ENCODE measurements around the gene CACNG4. TPM values are rescaled to one million over a fixed set of nuclear protein-coding genes. Genes with fewer than 3 reads are reported as not detected.

CACNG4 gene
- total and polyA plus RNA-seq, 4 donors, result 2.3 to 9.4 (median 4.1) TPM

DNA sequence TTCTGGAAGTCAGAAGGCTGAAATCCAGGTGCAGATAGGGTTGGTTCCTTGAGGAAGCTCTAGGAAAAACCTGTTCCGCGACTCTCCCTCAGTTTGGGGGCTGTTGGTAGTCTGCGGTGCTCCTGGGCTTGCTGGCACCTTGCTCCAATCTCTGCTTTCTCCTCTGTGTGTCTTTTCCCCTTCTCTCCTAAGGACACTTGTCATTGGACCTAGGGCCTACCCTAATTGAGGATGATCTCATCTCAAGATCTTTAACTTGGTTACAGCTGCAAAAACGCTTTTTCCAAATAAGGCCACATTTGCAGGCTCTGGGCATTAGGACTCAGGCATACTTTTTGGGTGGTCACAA, 12.9 kb upstream of the CACNG4 start:
- H3K4me1 ChIP-seq (ENCODE audit: control insufficient read depth in 5 of 5, insufficient read depth in 5 of 5, low read length in 5 of 5), result peaks cover 0 to 4% (median 0%) of the 10 kb centered on the region in 5 donors
- 71 to 82% methylated on average over 4 of the region's 4 CpGs for WGBS, 2 donors
- ATAC-seq (ENCODE audit: insufficient read depth, low FRiP score) (no peak), DNase-seq (peak; percentile 29 to 63 (median 30))
- peaks cover 0 to 2% (median 0%) of the 10 kb centered on the region in 4 donors for H3K9me3 ChIP-seq (ENCODE audit: control insufficient read depth in 4 of 4, insufficient read depth in 3 of 4, low read length in 3 of 4)
- no peaks in the 10 kb centered on the region for H3K36me3 ChIP-seq (ENCODE audit: control insufficient read depth in 4 of 4, insufficient read depth in 4 of 4, low read length in 4 of 4)
- no peak overlapping the region for H3K4me3 ChIP-seq
- TF ChIP-seq, protein P1, sequence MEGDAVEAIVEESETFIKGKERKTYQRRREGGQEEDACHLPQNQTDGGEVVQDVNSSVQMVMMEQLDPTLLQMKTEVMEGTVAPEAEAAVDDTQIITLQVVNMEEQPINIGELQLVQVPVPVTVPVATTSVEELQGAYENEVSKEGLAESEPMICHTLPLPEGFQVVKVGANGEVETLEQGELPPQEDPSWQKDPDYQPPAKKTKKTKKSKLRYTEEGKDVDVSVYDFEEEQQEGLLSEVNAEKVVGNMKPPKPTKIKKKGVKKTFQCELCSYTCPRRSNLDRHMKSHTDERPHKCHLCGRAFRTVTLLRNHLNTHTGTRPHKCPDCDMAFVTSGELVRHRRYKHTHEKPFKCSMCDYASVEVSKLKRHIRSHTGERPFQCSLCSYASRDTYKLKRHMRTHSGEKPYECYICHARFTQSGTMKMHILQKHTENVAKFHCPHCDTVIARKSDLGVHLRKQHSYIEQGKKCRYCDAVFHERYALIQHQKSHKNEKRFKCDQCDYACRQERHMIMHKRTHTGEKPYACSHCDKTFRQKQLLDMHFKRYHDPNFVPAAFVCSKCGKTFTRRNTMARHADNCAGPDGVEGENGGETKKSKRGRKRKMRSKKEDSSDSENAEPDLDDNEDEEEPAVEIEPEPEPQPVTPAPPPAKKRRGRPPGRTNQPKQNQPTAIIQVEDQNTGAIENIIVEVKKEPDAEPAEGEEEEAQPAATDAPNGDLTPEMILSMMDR (IDR thresholded peaks at IDR 0.05; ENCODE audit: control extremely low read depth, extremely low read depth), result no peak
- H3K27me3 ChIP-seq (ENCODE audit: control insufficient read depth in 3 of 3, insufficient read depth in 3 of 3, low read length in 2 of 3), result no peaks in the 10 kb centered on the region
- no peak overlapping the region for H3K27ac ChIP-seq (ENCODE audit: low read depth in 1 of 2, low read length in 1 of 2)
- H3K9ac ChIP-seq (ENCODE audit: insufficient read depth in 1 of 2, low read length in 2 of 2), result no peak overlapping the region

DNA sequence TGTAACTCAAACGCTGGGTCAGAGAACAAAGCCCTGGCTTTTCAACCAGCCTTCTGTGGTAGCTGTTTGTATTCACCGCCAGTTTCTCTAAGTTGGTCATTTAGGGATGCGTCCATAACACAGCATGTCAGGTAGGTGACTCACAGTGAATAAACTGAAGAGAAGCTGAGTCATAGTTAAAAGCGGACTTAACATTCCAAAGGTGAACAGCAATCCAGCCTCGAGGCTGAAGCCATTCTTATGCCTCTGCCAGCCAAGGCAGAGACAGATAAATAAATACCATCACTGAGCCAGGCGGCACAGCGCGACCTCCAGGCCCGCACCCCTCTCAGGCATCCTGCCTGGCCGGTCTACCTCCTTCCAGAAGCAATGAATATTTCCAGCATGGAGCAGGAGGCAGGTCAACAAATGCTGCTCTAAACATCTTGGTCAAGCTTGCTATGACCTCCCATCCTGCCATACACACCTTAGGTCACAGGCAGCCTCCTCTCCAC, 12.4 kb upstream of the CACNG4 start:
- peak overlapping the region; percentile 45 to 73 for H3K27ac ChIP-seq (ENCODE audit: low read depth in 1 of 2, low read length in 1 of 2)
- peaks cover 0 to 2% (median 0%) of the 10 kb centered on the region in 4 donors for H3K9me3 ChIP-seq (ENCODE audit: control insufficient read depth in 4 of 4, insufficient read depth in 3 of 4, low read length in 3 of 4)
- ATAC-seq (ENCODE audit: insufficient read depth, low FRiP score), result peak; percentile 51
- no peaks in the 10 kb centered on the region for H3K27me3 ChIP-seq (ENCODE audit: control insufficient read depth in 3 of 3, insufficient read depth in 3 of 3, low read length in 2 of 3)
- no peak overlapping the region for H3K4me3 ChIP-seq
- no peak overlapping the region for H3K9ac ChIP-seq (ENCODE audit: insufficient read depth in 1 of 2, low read length in 2 of 2)
- TF ChIP-seq, protein P1 (IDR thresholded peaks at IDR 0.05; ENCODE audit: control extremely low read depth, extremely low read depth), result no peak
- no peaks in the 10 kb centered on the region for H3K36me3 ChIP-seq (ENCODE audit: control insufficient read depth in 4 of 4, insufficient read depth in 4 of 4, low read length in 4 of 4)
- peaks cover 0 to 4% (median 0%) of the 10 kb centered on the region in 5 donors for H3K4me1 ChIP-seq (ENCODE audit: control insufficient read depth in 5 of 5, insufficient read depth in 5 of 5, low read length in 5 of 5)
- 62 to 80% methylated on average over 10 of the region's 10 CpGs for WGBS, 2 donors
- DNase-seq, result peak; percentile 29 to 54 (median 52)

DNA sequence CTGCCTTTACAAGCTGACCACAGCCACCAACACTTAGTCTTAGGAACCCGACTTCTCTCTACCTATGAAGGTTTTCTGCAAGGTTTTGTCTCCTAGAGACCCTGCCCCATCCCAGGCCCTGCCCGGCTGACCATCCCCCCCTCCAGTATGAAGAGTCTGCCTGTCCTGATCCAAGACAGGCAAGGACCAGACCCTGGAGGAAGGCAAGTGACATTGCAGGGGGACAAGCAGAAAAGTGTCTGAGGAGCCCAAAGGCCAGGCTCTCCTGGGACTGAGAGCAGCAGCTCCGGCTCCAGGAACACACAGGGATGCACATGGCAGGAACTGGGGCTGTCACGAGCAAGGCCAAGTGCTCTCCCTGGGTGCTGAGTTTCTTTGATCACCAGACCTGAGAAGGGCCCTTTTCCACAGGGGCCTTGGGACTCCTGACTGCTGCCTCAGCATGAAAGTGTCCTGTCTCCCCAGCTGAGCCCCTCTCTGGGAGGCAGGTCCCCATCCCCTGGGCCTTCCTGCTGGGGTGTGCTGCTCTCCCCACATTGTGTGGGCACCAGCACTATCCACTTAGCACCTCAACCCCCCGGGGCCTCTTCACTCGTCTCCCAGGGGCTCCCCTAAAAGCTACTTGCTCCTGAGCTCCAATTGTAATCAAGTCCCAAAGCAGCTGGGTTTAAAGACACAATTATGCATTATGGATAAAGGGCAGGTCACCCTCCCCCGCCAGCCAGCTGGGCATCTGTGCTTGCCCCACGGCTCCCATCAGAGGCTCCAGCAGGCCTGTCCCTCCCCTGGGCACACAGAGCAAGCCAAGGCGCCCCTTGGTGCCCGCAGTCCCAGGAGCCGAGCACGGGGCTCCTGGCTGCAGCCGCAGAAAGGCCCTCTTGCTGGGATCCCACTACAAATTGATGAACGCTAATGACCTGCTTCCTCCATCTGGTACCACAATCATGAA, 11.6 kb upstream of the CACNG4 start:
- no peak overlapping the region for H3K4me3 ChIP-seq
- no peaks in the 10 kb centered on the region for H3K27me3 ChIP-seq (ENCODE audit: control insufficient read depth in 3 of 3, insufficient read depth in 3 of 3, low read length in 2 of 3)
- WGBS, 2 donors, result 82 to 88% methylated on average over 14 of the region's 14 CpGs
- ATAC-seq (ENCODE audit: insufficient read depth, low FRiP score), result peak; percentile 21
- no peak for DNase-seq
- peaks cover 0 to 2% (median 0%) of the 10 kb centered on the region in 4 donors for H3K9me3 ChIP-seq (ENCODE audit: control insufficient read depth in 4 of 4, insufficient read depth in 3 of 4, low read length in 3 of 4)
- H3K27ac ChIP-seq (ENCODE audit: low read depth in 1 of 2, low read length in 1 of 2), result peak overlapping the region in 1 of 2 donors; percentile 73
- H3K4me1 ChIP-seq (ENCODE audit: control insufficient read depth in 5 of 5, insufficient read depth in 5 of 5, low read length in 5 of 5), result peaks cover 0 to 4% (median 2%) of the 10 kb centered on the region in 5 donors
- TF ChIP-seq, protein P1 (IDR thresholded peaks at IDR 0.05; ENCODE audit: control extremely low read depth, extremely low read depth), result no peak
- H3K36me3 ChIP-seq (ENCODE audit: control insufficient read depth in 4 of 4, insufficient read depth in 4 of 4, low read length in 4 of 4), result no peaks in the 10 kb centered on the region
- no peak overlapping the region for H3K9ac ChIP-seq (ENCODE audit: insufficient read depth in 1 of 2, low read length in 2 of 2)

All from lung (tissue), 12 donors.